Calu3 (cell line): ENCODE results near the gene EGF. TPM values are rescaled to one million over a fixed set of nuclear protein-coding genes. Genes with fewer than 3 reads are reported as not detected.

ENCODE experiments used
- BruUV-seq: library from RNA; stranded (reverse); fragments of 400-500 nt; replicated peaks from 2 replicates; lab custom pipeline; 2021; lab: Mats Ljungman, UMichigan
- CTCF ChIA-PET: fragments of 300-600 bp; sonication (Branson Sonifier 250); formaldehyde crosslinking; loops from one replicate; lab custom pipeline; 2022; ENCODE audit warnings: antibody characterized with exemption; lab: Charles Lee
- DNase-seq: peaks from one replicate; pipeline ENCODE4 v3.0.0; 2022
- H3K27ac Mint-ChIP-seq: one replicate; pipeline ENCODE4 v1.8.0; 2022; ENCODE audit warnings: mixed read lengths; ENCODE audit not compliant: unreplicated experiment
- H3K27me3 Mint-ChIP-seq: one replicate; pipeline ENCODE4 v1.8.0; 2022; ENCODE audit warnings: mixed read lengths; ENCODE audit not compliant: unreplicated experiment
- H3K36me3 Mint-ChIP-seq: one replicate; pipeline ENCODE4 v1.8.0; 2022; ENCODE audit warnings: mild to moderate bottlenecking, moderate library complexity, mixed read lengths; ENCODE audit not compliant: insufficient read depth, unreplicated experiment
- H3K4me1 Mint-ChIP-seq: one replicate; pipeline ENCODE4 v1.8.0; 2022; ENCODE audit warnings: mild to moderate bottlenecking, low read depth, mixed read lengths; ENCODE audit not compliant: unreplicated experiment
- H3K4me3 Mint-ChIP-seq: one replicate; pipeline ENCODE4 v1.8.0; 2022; ENCODE audit warnings: mild to moderate bottlenecking, low read depth, moderate library complexity, mixed read lengths; ENCODE audit not compliant: unreplicated experiment
- H3K9me3 Mint-ChIP-seq: one replicate; pipeline ENCODE4 v1.8.0; 2022; ENCODE audit warnings: low read depth, mixed read lengths; ENCODE audit not compliant: unreplicated experiment
- intact Hi-C: fragments of 100-400 bp; cut with micrococcal nuclease; formaldehyde crosslinking; loops from one replicate; pipeline ENCODE4 v1.10.0; 2022; ENCODE audit not compliant: unreplicated experiment
- total RNA-seq: library from RNA; stranded (reverse); gene quantifications from 2 replicates; pipeline ENCODE4 v1.2.3, GENCODE V29; 2022
- TF ChIP-seq, protein P1 (sequence below): fragments of 200-600 bp; IDR thresholded peaks from one replicate; pipeline ENCODE4 v1.8.0; 2022; ENCODE audit warnings: antibody characterized with exemption; ENCODE audit not compliant: unreplicated experiment

Gene EGF
- total RNA-seq, 1 experiment from 2014 or later, result 1.4 TPM

GRCh38 chr4:109914322-109914721 is 1.6 kb downstream of the EGF start:
- H3K27me3 Mint-ChIP-seq, result no peaks in the 10 kb centered on the region
- H3K9me3 Mint-ChIP-seq, result no peaks in the 10 kb centered on the region
- peaks cover 18% of the 10 kb centered on the region for H3K4me1 Mint-ChIP-seq
- H3K36me3 Mint-ChIP-seq, result no peaks in the 10 kb centered on the region
- H3K4me3 Mint-ChIP-seq, result no peak overlapping the region
- DNase-seq, result no peak
- H3K27ac Mint-ChIP-seq, result no peak overlapping the region
- intact Hi-C loops, result no loop called here
- no TSS peak for BruUV-seq
- CTCF ChIA-PET, result no interaction called here
- TF ChIP-seq, protein P1, sequence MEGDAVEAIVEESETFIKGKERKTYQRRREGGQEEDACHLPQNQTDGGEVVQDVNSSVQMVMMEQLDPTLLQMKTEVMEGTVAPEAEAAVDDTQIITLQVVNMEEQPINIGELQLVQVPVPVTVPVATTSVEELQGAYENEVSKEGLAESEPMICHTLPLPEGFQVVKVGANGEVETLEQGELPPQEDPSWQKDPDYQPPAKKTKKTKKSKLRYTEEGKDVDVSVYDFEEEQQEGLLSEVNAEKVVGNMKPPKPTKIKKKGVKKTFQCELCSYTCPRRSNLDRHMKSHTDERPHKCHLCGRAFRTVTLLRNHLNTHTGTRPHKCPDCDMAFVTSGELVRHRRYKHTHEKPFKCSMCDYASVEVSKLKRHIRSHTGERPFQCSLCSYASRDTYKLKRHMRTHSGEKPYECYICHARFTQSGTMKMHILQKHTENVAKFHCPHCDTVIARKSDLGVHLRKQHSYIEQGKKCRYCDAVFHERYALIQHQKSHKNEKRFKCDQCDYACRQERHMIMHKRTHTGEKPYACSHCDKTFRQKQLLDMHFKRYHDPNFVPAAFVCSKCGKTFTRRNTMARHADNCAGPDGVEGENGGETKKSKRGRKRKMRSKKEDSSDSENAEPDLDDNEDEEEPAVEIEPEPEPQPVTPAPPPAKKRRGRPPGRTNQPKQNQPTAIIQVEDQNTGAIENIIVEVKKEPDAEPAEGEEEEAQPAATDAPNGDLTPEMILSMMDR, result no peak

DNA sequence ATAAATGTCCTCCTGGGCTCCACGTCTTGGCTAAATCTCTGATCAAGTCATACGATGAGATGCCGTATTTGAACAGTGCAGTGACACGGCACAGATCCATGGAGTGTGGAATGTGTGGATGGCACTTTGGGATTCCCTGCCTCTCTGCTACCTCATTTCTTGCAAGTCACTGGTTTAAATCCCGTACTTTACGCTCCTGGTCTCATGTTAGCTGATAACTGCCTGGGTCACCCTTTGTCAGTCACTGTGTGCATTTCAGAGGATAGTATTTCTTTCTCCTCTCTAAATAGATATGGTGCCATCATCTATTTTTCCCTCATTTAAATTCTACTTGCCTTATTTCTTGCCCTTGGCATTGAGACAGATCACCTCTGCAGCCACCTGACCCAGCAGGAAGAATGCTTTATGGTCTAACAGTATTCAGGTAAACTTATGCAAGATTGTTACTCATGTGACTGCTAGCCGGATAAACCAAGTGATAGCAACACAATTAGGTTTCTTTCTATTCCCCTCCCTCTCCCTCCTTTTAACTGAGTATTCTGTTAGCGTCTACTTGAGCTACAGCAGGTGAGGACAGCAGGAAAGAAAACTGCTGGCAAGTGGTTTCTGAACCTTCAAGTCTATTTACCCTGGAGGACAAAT is 2.8 kb downstream of the EGF start:
- no peaks in the 10 kb centered on the region for H3K27me3 Mint-ChIP-seq
- TF ChIP-seq, protein P1, result no peak
- H3K4me3 Mint-ChIP-seq, result no peak overlapping the region
- intact Hi-C loops, result no loop called here
- BruUV-seq, result no TSS peak
- CTCF ChIA-PET, result interaction anchor here (1.1 kb wide), 1 partner anchor 52 kb away, joined by 3 read pairs; no protein-coding TSS in a partner anchor
- no peak for DNase-seq
- no peaks in the 10 kb centered on the region for H3K9me3 Mint-ChIP-seq
- peaks cover 10% of the 10 kb centered on the region for H3K4me1 Mint-ChIP-seq
- H3K36me3 Mint-ChIP-seq, result no peaks in the 10 kb centered on the region
- H3K27ac Mint-ChIP-seq, result no peak overlapping the region

- Mint-ChIP-seq H3K27me3 (no peaks in the 10 kb centered on the region), H3K36me3 (no peaks in the 10 kb centered on the region), H3K9me3 (no peaks in the 10 kb centered on the region), H3K4me1 (peaks cover 9% of the 10 kb centered on the region), H3K4me3 (no peak overlapping the region), H3K27ac (no peak overlapping the region)
- CTCF ChIA-PET, result interaction anchor here (1.1 kb wide), 1 partner anchor 52 kb away, joined by 3 read pairs; no protein-coding TSS in a partner anchor
- no peak for DNase-seq
- no TSS peak for BruUV-seq
- TF ChIP-seq, protein P1, result no peak
- intact Hi-C loops, result no loop called here
Observed at GRCh38 chr4:109916027-109916409, 3.3 kb downstream of the EGF start.

DNA sequence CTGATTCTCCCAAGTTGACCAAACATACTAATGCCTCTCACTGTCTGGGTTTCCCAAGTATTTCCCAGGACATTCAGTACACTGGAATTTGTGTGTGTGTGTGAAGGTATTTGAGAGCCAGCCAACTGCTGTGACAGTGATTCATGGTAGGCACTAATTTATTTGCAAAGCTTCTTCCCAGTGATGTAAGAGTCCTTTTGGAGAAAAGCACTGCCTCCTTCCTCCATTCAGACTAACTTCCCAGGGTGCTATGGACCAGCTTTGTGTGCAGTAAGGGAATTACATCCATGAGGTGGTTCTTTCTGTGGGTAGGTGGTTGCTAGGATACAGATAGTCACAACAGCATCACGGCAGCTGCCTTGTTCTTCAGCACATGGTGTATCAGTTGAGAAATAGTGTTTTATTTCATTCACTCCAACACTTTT is 8.7 kb downstream of the EGF start:
- BruUV-seq, result no TSS peak
- Mint-ChIP-seq H3K4me3 (no peak overlapping the region), H3K36me3 (no peaks in the 10 kb centered on the region), H3K4me1 (no peaks in the 10 kb centered on the region), H3K9me3 (no peaks in the 10 kb centered on the region), H3K27me3 (no peaks in the 10 kb centered on the region), H3K27ac (no peak overlapping the region)
- intact Hi-C loops, result no loop called here
- DNase-seq, result no peak
- CTCF ChIA-PET, result no interaction called here
- TF ChIP-seq, protein P1, result no peak
